H1 (cell line): Measurements from ENCODE around the gene PGP. TPM values are rescaled to one million over a fixed set of nuclear protein-coding genes. Genes with fewer than 3 reads are reported as not detected.

Source experiments
- CTCF ChIA-PET: fragments of 300-600 bp; sonication (Branson Sonifier 250); formaldehyde crosslinking; loops from one replicate; lab custom pipeline; 2021; ENCODE audit not compliant: partially characterized antibody; lab: Charles Lee
- POLR2A ChIA-PET: fragments of 300-600 bp; sonication (Branson Sonifier 250); formaldehyde crosslinking; loops from one replicate; lab custom pipeline; 2021; ENCODE audit warnings: inconsistent platforms; ENCODE audit not compliant: partially characterized antibody; lab: Charles Lee
- DNase-seq, 2 experiments: peaks; one replicate each; pipeline versions ENCODE4 v3.0.0 to v3.0.0-alpha.2; 2010 to 2022; ENCODE audit warnings: low spot score in 2 of 2, low read depth in 1 of 2, mixed read lengths in 1 of 2
- FAIRE-seq: peaks from 2 replicates; lab custom pipeline; 2011; peaks lifted over from hg19 to GRCh38; lab: Jason Lieb, UNC
- H2AFZ ChIP-seq: 2 replicates; pipeline ENCODE4 v1.8.1; 2012; ENCODE audit warnings: low read length, inconsistent platforms
- H2AK5ac ChIP-seq: 2 replicates; pipeline ENCODE4 v1.6.1; 2013; ENCODE audit warnings: low read depth, low read length
- H2BK120ac ChIP-seq: replicated peaks from 2 replicates; pipeline ENCODE3; 2013; ENCODE audit warnings: low read depth, low read length, inconsistent platforms
- H2BK12ac ChIP-seq: 2 replicates; pipeline ENCODE4 v1.6.1; 2013; ENCODE audit warnings: low read depth, low read length
- H2BK15ac ChIP-seq: 2 replicates; pipeline ENCODE4 v1.6.1; 2013; ENCODE audit warnings: low read length
- H2BK20ac ChIP-seq: 2 replicates; pipeline ENCODE4 v1.6.1; 2013; ENCODE audit warnings: low read length
- H2BK5ac ChIP-seq: 2 replicates; pipeline ENCODE4 v1.6.1; 2013; ENCODE audit warnings: low read depth, low read length
- H3K14ac ChIP-seq: 2 replicates; pipeline ENCODE4 v1.6.1; 2013; ENCODE audit warnings: inconsistent platforms; ENCODE audit not compliant: insufficient read length
- H3K18ac ChIP-seq: 2 replicates; pipeline ENCODE4 v1.6.1; 2013; ENCODE audit warnings: low read length; ENCODE audit errors: extremely low read depth
- H3K23ac ChIP-seq: 2 replicates; pipeline ENCODE4 v1.6.1; 2013; ENCODE audit warnings: inconsistent platforms; ENCODE audit not compliant: insufficient read length
- H3K23me2 ChIP-seq: 2 replicates; pipeline ENCODE4 v1.6.1; 2013; ENCODE audit warnings: low read depth, low read length
- H3K27ac ChIP-seq: 2 replicates; pipeline ENCODE4 v1.6.1; 2011; ENCODE audit warnings: low read depth, low read length, inconsistent platforms
- H3K27me3 ChIP-seq, 4 experiments: replicated peaks in 1 of 4; 1 replicate in 1 of 4; 2 replicates in 3 of 4; pipeline versions ENCODE4 v1.6.1 to v1.8.1; 2011 to 2013; ENCODE audit warnings: low read length in 3 of 4, mild to moderate bottlenecking in 3 of 4, inconsistent platforms in 2 of 4, mixed read lengths in 2 of 4, moderate library complexity in 1 of 4; ENCODE audit not compliant: control insufficient read depth in 3 of 4, insufficient read depth in 3 of 4; ENCODE audit errors: extremely low read depth in 1 of 4
- H3K36me3 ChIP-seq, 4 experiments: 2 replicates each; pipeline versions ENCODE4 v1.6.1 to v1.8.1; 2011 to 2013; ENCODE audit warnings: mild to moderate bottlenecking in 4 of 4, low read length in 3 of 4, moderate library complexity in 2 of 4, control low read depth in 1 of 4, inconsistent platforms in 1 of 4; ENCODE audit not compliant: insufficient read depth in 4 of 4, control insufficient read depth in 2 of 4
- H3K4ac ChIP-seq: replicated peaks from 2 replicates; pipeline ENCODE3; 2013; ENCODE audit warnings: low read length, low read depth, mixed read lengths, inconsistent platforms; ENCODE audit not compliant: insufficient read length
- H3K4me1 ChIP-seq, 4 experiments: replicated peaks in 1 of 4; 1 replicate in 1 of 4; 2 replicates in 3 of 4; pipeline versions ENCODE4 v1.6.1 to v1.8.1; 2011 to 2013; ENCODE audit warnings: low read length in 3 of 4, inconsistent platforms in 2 of 4, mixed read lengths in 1 of 4; ENCODE audit not compliant: insufficient read depth in 4 of 4, control insufficient read depth in 3 of 4
- H3K4me2 ChIP-seq, 2 experiments: 2 replicates each; pipeline versions ENCODE4 v1.6.1 to v1.8.1; 2011 to 2013; ENCODE audit warnings: low read depth in 2 of 2, low read length in 2 of 2, control low read depth in 1 of 2, inconsistent platforms in 1 of 2, mild to moderate bottlenecking in 1 of 2; ENCODE audit not compliant: insufficient read depth in 1 of 2
- H3K4me3 ChIP-seq, 4 experiments: fragments of 200-600, 300-600 bp in 1 of 4; sonication (generic), shearing (Covaris generic), sonication (Bioruptor Twin) in 1 of 4; 2 replicates each; pipeline versions ENCODE4 v1.5.1 to v1.8.1; 2011 to 2016; ENCODE audit warnings: low read length in 4 of 4, low read depth in 3 of 4, control low read depth in 2 of 4, inconsistent platforms in 2 of 4, mild to moderate bottlenecking in 2 of 4, mixed read lengths in 1 of 4, moderate library complexity in 1 of 4; ENCODE audit not compliant: insufficient read depth in 2 of 4; ENCODE audit errors: extremely low read depth in 1 of 4
- H3K56ac ChIP-seq: replicated peaks from 2 replicates; pipeline ENCODE3; 2013; ENCODE audit warnings: low read depth, mild to moderate bottlenecking, mixed read lengths, low read length, inconsistent platforms; ENCODE audit not compliant: insufficient read length
- H3K79me1 ChIP-seq: 2 replicates; pipeline ENCODE4 v1.6.1; 2013; ENCODE audit warnings: low read depth, low read length, control low read depth
- H3K79me2 ChIP-seq, 2 experiments: 2 replicates each; pipeline versions ENCODE4 v1.6.1 to v1.8.1; 2012 to 2013; ENCODE audit warnings: low read length in 2 of 2, mild to moderate bottlenecking in 2 of 2, inconsistent platforms in 1 of 2; ENCODE audit not compliant: insufficient read depth in 2 of 2, control insufficient read depth in 1 of 2
- H3K9ac ChIP-seq, 4 experiments: replicated peaks in 1 of 4; 1 replicate in 1 of 4; 2 replicates in 3 of 4; pipeline versions ENCODE4 v1.6.1 to v1.8.1; 2011 to 2013; ENCODE audit warnings: low read depth in 3 of 4, low read length in 3 of 4, control low read depth in 2 of 4, mild to moderate bottlenecking in 2 of 4, moderate library complexity in 2 of 4, inconsistent platforms in 1 of 4; ENCODE audit errors: extremely low read depth in 1 of 4
- H3K9me3 ChIP-seq, 2 experiments: 2 replicates each; pipeline versions ENCODE4 v1.6.1 to v1.8.1; 2012 to 2013; ENCODE audit warnings: mild to moderate bottlenecking in 2 of 2, moderate library complexity in 2 of 2, control low read depth in 1 of 2, inconsistent platforms in 1 of 2, low read depth in 1 of 2, low read length in 1 of 2, mixed read lengths in 1 of 2; ENCODE audit not compliant: insufficient read depth in 2 of 2
- H4K20me1 ChIP-seq, 2 experiments: replicated peaks in 1 of 2; 2 replicates each; pipeline versions ENCODE3 to v1.8.1; 2011 to 2013; ENCODE audit warnings: inconsistent platforms in 2 of 2, low read length in 2 of 2, mild to moderate bottlenecking in 1 of 2; ENCODE audit not compliant: insufficient read depth in 2 of 2, control insufficient read depth in 1 of 2
- H4K5ac ChIP-seq: 2 replicates; pipeline ENCODE4 v1.6.1; 2013; ENCODE audit warnings: low read length, low read depth, mixed read lengths, inconsistent platforms; ENCODE audit not compliant: insufficient read length
- H4K8ac ChIP-seq: 2 replicates; pipeline ENCODE4 v1.8.0; 2013; ENCODE audit warnings: mild to moderate bottlenecking, moderate library complexity, low read length, inconsistent platforms; ENCODE audit not compliant: insufficient read depth; ENCODE audit errors: extremely low read depth
- H4K91ac ChIP-seq: replicated peaks from 2 replicates; pipeline ENCODE3; 2013; ENCODE audit warnings: low read length, mixed read lengths, inconsistent platforms; ENCODE audit not compliant: insufficient read length
- ATF2 ChIP-seq: IDR thresholded peaks from 2 replicates; pipeline ENCODE4 v1.6.1; 2012; ENCODE audit warnings: low read length, inconsistent platforms
- ATF3 ChIP-seq: IDR thresholded peaks from 2 replicates; pipeline ENCODE4 v1.6.1; 2011; ENCODE audit warnings: low read depth, mild to moderate bottlenecking, low read length; ENCODE audit not compliant: insufficient read depth
- BRCA1 ChIP-seq: IDR thresholded peaks from 2 replicates; pipeline ENCODE4 v1.6.1; 2012; ENCODE audit warnings: low read depth, low read length, improper control_type of control experiment
- MAFK ChIP-seq: IDR thresholded peaks from 2 replicates; pipeline ENCODE4 v1.6.1; 2012; ENCODE audit warnings: low read depth, mild to moderate bottlenecking, improper control_type of control experiment, low read length
- NRF1 ChIP-seq: IDR thresholded peaks from 2 replicates; pipeline ENCODE4 v1.6.1; 2011; ENCODE audit warnings: mild to moderate bottlenecking, low read depth, low read length, improper control_type of control experiment
- POU5F1 ChIP-seq: IDR thresholded peaks from 2 replicates; pipeline ENCODE4 v1.6.1; 2011; ENCODE audit warnings: low read depth, mild to moderate bottlenecking, low read length, moderate library complexity
- RXRA ChIP-seq: IDR thresholded peaks from 2 replicates; pipeline ENCODE4 v1.6.1; 2011; ENCODE audit warnings: low read depth, mild to moderate bottlenecking, low read length, moderate library complexity; ENCODE audit not compliant: insufficient read depth
- SP4 ChIP-seq: IDR thresholded peaks from 2 replicates; pipeline ENCODE4 v1.6.1; 2012; ENCODE audit warnings: low read length, inconsistent platforms
- TAF7 ChIP-seq: optimal IDR thresholded peaks from 2 replicates; pipeline ENCODE3; 2011; ENCODE audit warnings: low read depth, mild to moderate bottlenecking, inconsistent platforms, low read length, moderate library complexity, borderline replicate concordance
- TEAD4 ChIP-seq: IDR thresholded peaks from 2 replicates; pipeline ENCODE4 v1.6.1; 2012; ENCODE audit warnings: low read depth, low read length, inconsistent platforms, mixed read lengths
- WGBS, 2 experiments: shearing (Covaris generic) in 1 of 2; methylation state at CpG; one replicate each; pipeline versions ENCODE4 v1.1.6 to v1.1.7; 2013 to 2015; ENCODE audit warnings: low lambda C conversion rate in 2 of 2, mixed read lengths in 2 of 2, inconsistent platforms in 1 of 2, low coverage in 1 of 2, missing lambda C conversion rate in 1 of 2; ENCODE audit not compliant: insufficient replicate concordance in 2 of 2, insufficient coverage in 1 of 2, insufficient read length in 1 of 2; ENCODE audit errors: extremely low coverage in 1 of 2, missing lambda C conversion rate in 1 of 2; 5-methylcytosine and 5-hydroxymethylcytosine counted together
- polyA plus RNA-seq, 7 experiments: library from polyadenylated mRNA; depleted of rRNA in 3 of 7; stranded (reverse) in 5 of 7; unstranded in 2 of 7; fragments of >200 nt in 5 of 7; fragments of 200-250 nt in 2 of 7; gene quantifications; 1 replicate in 5 of 7; 2 replicates in 1 of 7; 4 replicates in 1 of 7; pipeline versions ENCODE4 v1.2.1 to v1.2.3, GENCODE V29; 2011 to 2013; ENCODE audit warnings: missing spikeins in 2 of 7, mixed read lengths in 2 of 7
- total RNA-seq: library from RNA; stranded (reverse); fragmentation: NEBNext Ultra II Directional; extraction: Animal tissue kit (Norgen Biotek cat#: 25700); gene quantifications from 2 replicates; pipeline ENCODE4 v1.2.1, GENCODE V29; 2021

The PGP gene
- total and polyA plus RNA-seq, 2 of the 8 experiments (the other 6 are each of a cell fraction or from before 2014, with no cell fraction given), result 30.9 to 55.9 TPM

GRCh38 chr16:2194166-2194834 is 20.3 kb downstream of the PGP start:
- Histone ChIP-seq H2BK12ac (no peak overlapping the region), H2BK120ac (no peak overlapping the region), H3K23ac (no peak overlapping the region), H3K4me2 (peak overlapping the region in 1 of 2 experiments; percentile 52; a peak in 1 of 4 replicates), H3K9me3 (no peaks in the 10 kb centered on the region), H3K4ac (no peak overlapping the region), H2AFZ (no peak overlapping the region), H3K4me1 (peaks cover 0 to 10% (median 3%) of the 10 kb centered on the region in 4 experiments; a peak in 4 of 7 replicates), H3K27me3 (peaks cover 4 to 30% (median 23%) of the 10 kb centered on the region in 4 experiments), H3K9ac (no peak overlapping the region), H4K8ac (no peak overlapping the region), H3K18ac (no peak overlapping the region), H3K23me2 (peaks cover 8% of the 10 kb centered on the region; the same call in 1 of the 2 replicates), H3K14ac (no peak overlapping the region), H3K36me3 (no peaks in the 10 kb centered on the region), H2BK5ac (no peak overlapping the region), H2BK15ac (no peak overlapping the region), H3K79me2 (no peaks in the 10 kb centered on the region), H2BK20ac (no peak overlapping the region), H4K91ac (no peak overlapping the region), H3K56ac (no peak overlapping the region), H4K20me1 (peaks cover 4 to 14% of the 10 kb centered on the region in 2 experiments), H3K27ac (no peak overlapping the region; the same call in 1 of the 2 replicates), H3K79me1 (no peaks in the 10 kb centered on the region), H2AK5ac (no peak overlapping the region), H3K4me3 (no peak overlapping the region), H4K5ac (no peak overlapping the region)
- TF ChIP-seq POU5F1, result no peak
- TF ChIP-seq SP4, result no peak
- no peak for TF ChIP-seq BRCA1
- no peak for TF ChIP-seq TAF7
- TF ChIP-seq MAFK, result no peak
- TF ChIP-seq TEAD4, result no peak
- TF ChIP-seq ATF3, result no peak
- no peak for TF ChIP-seq ATF2
- TF ChIP-seq NRF1, result no peak
- TF ChIP-seq RXRA, result no peak
- POLR2A ChIA-PET, result interaction anchor here (0.8 to 6.9 kb wide), 17 partner anchors 9 to 229 kb away, joined by 3 to 63 read pairs (median 6); partner anchors contain the start of genes BRICD5, DNASE1L2, ECI1 and MLST8
- DNase-seq (no peak), FAIRE-seq (no peak)
- 85% methylated on average over 16 of the region's 16 CpGs; no CpG with 5 or more reads in 1 of the 2 experiments for WGBS, 2 experiments
- CTCF ChIA-PET, result interaction anchor here (0.6 to 3.2 kb wide), 44 partner anchors 9 to 456 kb away, joined by 3 to 26 read pairs (median 4); partner anchors contain the start of genes BRICD5, DNASE1L2, E4F1 and ECI1
